PC-9 (cell line): ENCODE results near the gene NR4A1. TPM values are rescaled to one million over a fixed set of nuclear protein-coding genes. Genes with fewer than 3 reads are reported as not detected.

Experiments used
- BruUV-seq: library from RNA; stranded (reverse); fragments of 400-500 nt; replicated peaks from 2 replicates; lab custom pipeline; 2021; lab: Mats Ljungman, UMichigan
- CTCF ChIA-PET: fragments of 300-600 bp; sonication (Branson Sonifier 250); formaldehyde crosslinking; loops from one replicate; lab custom pipeline; 2022; ENCODE audit warnings: antibody characterized with exemption; lab: Charles Lee
- POLR2A ChIA-PET: fragments of 300-600 bp; sonication (Branson Sonifier 250); formaldehyde crosslinking; loops from one replicate; lab custom pipeline; 2022; ENCODE audit warnings: antibody characterized with exemption; ENCODE audit not compliant: unreplicated experiment; lab: Charles Lee
- DNase-seq, 2 experiments: peaks; one replicate each; pipeline versions ENCODE4 v3.0.0 to v3.0.0-alpha.2; 2015 to 2022; ENCODE audit warnings: mixed read lengths in 1 of 2
- H2AFZ ChIP-seq: fragments of 200-600 bp; sonication (generic); 2 replicates; pipeline ENCODE4 v1.8.1; 2017; ENCODE audit warnings: antibody characterized with exemption
- H3F3A ChIP-seq: fragments of 200-600 bp; sonication (generic); 2 replicates; pipeline ENCODE4 v1.8.1; 2017; ENCODE audit warnings: antibody characterized with exemption, mild to moderate bottlenecking, low read depth; ENCODE audit not compliant: insufficient read depth
- H3K27ac ChIP-seq: fragments of 200-600 bp; sonication (generic); 2 replicates; pipeline ENCODE4 v1.6.1; 2016; ENCODE audit warnings: mixed run types
- H3K27me3 ChIP-seq: fragments of 200-600 bp; sonication (generic); 2 replicates; pipeline ENCODE4 v1.6.1; 2016; ENCODE audit warnings: low read depth, mixed run types; ENCODE audit not compliant: insufficient read depth
- H3K36me3 ChIP-seq: fragments of 200-600 bp; sonication (generic); 2 replicates; pipeline ENCODE4 v1.6.1; 2016; ENCODE audit warnings: low read depth, mixed run types
- H3K4me1 ChIP-seq: fragments of 200-600 bp; sonication (generic); replicated peaks from 2 replicates; pipeline ENCODE4 v1.6.1; 2016; ENCODE audit warnings: mixed run types; ENCODE audit not compliant: insufficient read depth
- H3K4me2 ChIP-seq: fragments of 200-600 bp; sonication (generic); 2 replicates; pipeline ENCODE4 v1.6.1; 2017; ENCODE audit warnings: mixed run types
- H3K4me3 ChIP-seq: fragments of 200-600 bp; sonication (generic); 2 replicates; pipeline ENCODE4 v1.6.1; 2016; ENCODE audit warnings: mixed run types
- H3K79me2 ChIP-seq: fragments of 200-600 bp; sonication (generic); 2 replicates; pipeline ENCODE4 v1.6.1; 2017; ENCODE audit warnings: low read depth, mixed run types
- H3K9me2 ChIP-seq: fragments of 200-600 bp; sonication (generic); 2 replicates; pipeline ENCODE4 v1.8.1; 2017; ENCODE audit warnings: mild to moderate bottlenecking; ENCODE audit not compliant: insufficient read depth
- H3K9me3 ChIP-seq: fragments of 200-600 bp; sonication (generic); 2 replicates; pipeline ENCODE4 v1.8.1; 2016; ENCODE audit warnings: low read depth; ENCODE audit not compliant: insufficient read depth
- H4K20me1 ChIP-seq: fragments of 200-600 bp; sonication (generic); 2 replicates; pipeline ENCODE4 v1.8.1; 2017; ENCODE audit not compliant: insufficient read depth
- EZH2 ChIP-seq: fragments of 200-600 bp; sonication (generic); IDR thresholded peaks from 2 replicates; pipeline ENCODE4 v1.8.0; 2017; ENCODE audit warnings: antibody characterized with exemption, low read depth
- intact Hi-C: fragments of 100-400 bp; cut with micrococcal nuclease; formaldehyde crosslinking; loops from one replicate; pipeline ENCODE4 v1.10.0; 2022; ENCODE audit not compliant: unreplicated experiment
- total RNA-seq: library from RNA; stranded (reverse); gene quantifications from 2 replicates; pipeline ENCODE4 v1.2.3, GENCODE V29; 2021
- TF ChIP-seq, protein P1 (sequence below): fragments of 200-600 bp; sonication (generic); conservative IDR thresholded peaks from 2 replicates; pipeline ENCODE4 v1.6.1; 2017; ENCODE audit warnings: mixed run types, antibody characterized with exemption, mild to moderate bottlenecking, moderate library complexity

Gene NR4A1
- total RNA-seq, 1 experiment from 2014 or later = 6.5 TPM

DNA sequence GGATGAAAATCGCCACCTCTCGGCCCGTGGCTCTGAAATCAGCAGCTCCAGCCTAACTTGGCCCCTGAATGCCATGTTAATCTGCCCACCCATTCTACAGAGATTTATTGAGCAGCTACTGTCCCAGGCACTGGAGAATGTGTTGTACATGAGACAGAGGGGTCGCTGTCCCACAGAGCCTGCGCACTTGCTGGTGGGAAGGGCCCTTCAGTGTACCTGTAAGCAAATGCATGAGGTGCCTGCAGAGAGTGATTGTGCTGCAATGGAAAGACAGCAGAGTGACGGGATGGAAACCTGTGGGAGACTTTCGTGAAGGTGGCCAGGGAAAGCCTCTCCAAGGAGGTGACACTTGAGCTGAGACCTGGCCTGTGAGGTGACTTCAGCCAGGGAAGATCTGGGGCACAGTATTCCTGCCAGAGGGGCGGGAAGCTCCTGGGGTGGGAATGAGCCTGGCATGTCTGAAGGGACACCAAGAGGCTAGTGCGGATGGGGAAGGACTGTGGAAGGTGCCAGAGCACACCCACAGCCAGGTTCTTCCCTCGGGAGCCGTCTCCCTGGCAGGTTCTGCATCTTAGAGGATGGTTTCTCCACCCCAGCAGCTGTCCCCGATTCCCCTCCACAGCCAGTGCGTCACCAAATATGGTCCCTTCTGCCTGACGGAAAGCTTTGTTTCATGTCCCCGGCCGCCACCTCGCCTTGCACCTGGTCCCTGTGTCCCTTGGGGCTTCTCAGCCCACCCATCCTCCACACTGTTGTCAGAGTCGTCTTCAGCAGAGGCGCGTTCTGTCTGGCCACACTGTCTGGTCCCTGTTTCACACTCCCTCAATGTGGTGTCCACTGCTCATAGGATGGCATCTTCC, 36.9 kb downstream of the NR4A1 start:
- Histone ChIP-seq H3K4me2 (no peak overlapping the region), H3F3A (peaks cover 1% of the 10 kb centered on the region; the same call in 1 of the 2 replicates), H3K36me3 (no peaks in the 10 kb centered on the region), H2AFZ (no peak overlapping the region), H3K79me2 (no peaks in the 10 kb centered on the region), H4K20me1 (no peaks in the 10 kb centered on the region), H3K4me1 (no peaks in the 10 kb centered on the region), H3K27ac (no peak overlapping the region), H3K27me3 (peaks cover 34% of the 10 kb centered on the region), H3K9me2 (no peaks in the 10 kb centered on the region), H3K4me3 (no peak overlapping the region), H3K9me3 (no peaks in the 10 kb centered on the region)
- no TSS peak for BruUV-seq
- POLR2A ChIA-PET = no interaction called here
- DNase-seq = no peak
- CTCF ChIA-PET = interaction anchor here (1.0 kb wide), 1 partner anchor 63 kb away, joined by 4 read pairs; no protein-coding TSS in a partner anchor
- intact Hi-C loops = no loop called here
- TF ChIP-seq, protein P1, sequence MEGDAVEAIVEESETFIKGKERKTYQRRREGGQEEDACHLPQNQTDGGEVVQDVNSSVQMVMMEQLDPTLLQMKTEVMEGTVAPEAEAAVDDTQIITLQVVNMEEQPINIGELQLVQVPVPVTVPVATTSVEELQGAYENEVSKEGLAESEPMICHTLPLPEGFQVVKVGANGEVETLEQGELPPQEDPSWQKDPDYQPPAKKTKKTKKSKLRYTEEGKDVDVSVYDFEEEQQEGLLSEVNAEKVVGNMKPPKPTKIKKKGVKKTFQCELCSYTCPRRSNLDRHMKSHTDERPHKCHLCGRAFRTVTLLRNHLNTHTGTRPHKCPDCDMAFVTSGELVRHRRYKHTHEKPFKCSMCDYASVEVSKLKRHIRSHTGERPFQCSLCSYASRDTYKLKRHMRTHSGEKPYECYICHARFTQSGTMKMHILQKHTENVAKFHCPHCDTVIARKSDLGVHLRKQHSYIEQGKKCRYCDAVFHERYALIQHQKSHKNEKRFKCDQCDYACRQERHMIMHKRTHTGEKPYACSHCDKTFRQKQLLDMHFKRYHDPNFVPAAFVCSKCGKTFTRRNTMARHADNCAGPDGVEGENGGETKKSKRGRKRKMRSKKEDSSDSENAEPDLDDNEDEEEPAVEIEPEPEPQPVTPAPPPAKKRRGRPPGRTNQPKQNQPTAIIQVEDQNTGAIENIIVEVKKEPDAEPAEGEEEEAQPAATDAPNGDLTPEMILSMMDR = no peak
- no peak for TF ChIP-seq EZH2

- Histone ChIP-seq H3F3A (no peaks in the 10 kb centered on the region), H3K9me2 (no peaks in the 10 kb centered on the region), H2AFZ (no peak overlapping the region), H3K27me3 (peaks cover 34% of the 10 kb centered on the region), H3K4me2 (no peak overlapping the region), H4K20me1 (no peaks in the 10 kb centered on the region), H3K4me3 (no peak overlapping the region), H3K27ac (no peak overlapping the region), H3K9me3 (no peaks in the 10 kb centered on the region), H3K36me3 (no peaks in the 10 kb centered on the region), H3K4me1 (no peaks in the 10 kb centered on the region), H3K79me2 (no peaks in the 10 kb centered on the region)
- BruUV-seq = no TSS peak
- intact Hi-C loops = no loop called here
- DNase-seq = no peak
- no peak for TF ChIP-seq EZH2
- TF ChIP-seq, protein P1 = no peak
- POLR2A ChIA-PET = no interaction called here
- CTCF ChIA-PET = no interaction called here
Measured at GRCh38 chr12:52089491-52089890, 38.2 kb downstream of the NR4A1 start.

DNA sequence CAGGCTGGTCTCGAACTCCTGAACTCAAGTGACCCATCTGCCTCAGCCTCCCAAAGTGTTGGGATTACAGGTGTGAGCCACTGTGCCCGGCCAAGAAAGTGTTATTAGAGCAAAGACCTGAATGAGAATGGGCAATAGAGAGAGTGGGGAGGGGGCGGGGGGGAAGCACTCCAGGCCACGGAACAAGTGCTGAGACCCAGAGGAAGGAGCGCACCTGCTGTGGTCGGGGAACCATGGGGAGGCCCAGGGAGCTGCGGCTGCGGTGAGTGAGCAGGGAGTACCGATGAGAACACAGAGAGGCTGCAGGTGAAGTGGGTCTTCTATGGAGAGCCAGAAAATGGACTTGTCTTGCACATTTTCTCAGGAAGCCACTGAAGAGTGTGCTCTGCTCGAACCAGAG, 39.0 kb downstream of the NR4A1 start:
- H3F3A ChIP-seq = no peaks in the 10 kb centered on the region
- H3K4me1 ChIP-seq = no peaks in the 10 kb centered on the region
- H3K4me2 ChIP-seq = no peak overlapping the region
- ChIA-PET CTCF (no interaction called here), POLR2A (no interaction called here)
- no peaks in the 10 kb centered on the region for H3K36me3 ChIP-seq
- TF ChIP-seq, protein P1 = no peak
- TF ChIP-seq EZH2 = no peak
- H3K27me3 ChIP-seq = peaks cover 34% of the 10 kb centered on the region
- H3K27ac ChIP-seq = no peak overlapping the region
- H4K20me1 ChIP-seq = no peaks in the 10 kb centered on the region
- H3K9me3 ChIP-seq = no peaks in the 10 kb centered on the region
- BruUV-seq = no TSS peak
- DNase-seq = no peak
- H3K9me2 ChIP-seq = no peaks in the 10 kb centered on the region
- intact Hi-C loops = no loop called here
- H3K4me3 ChIP-seq = no peak overlapping the region
- no peak overlapping the region for H2AFZ ChIP-seq
- H3K79me2 ChIP-seq = no peaks in the 10 kb centered on the region
